GM23248 (cell line): ENCODE data around the gene CMIP. TPM values are rescaled to one million over a fixed set of nuclear protein-coding genes. Genes with fewer than 3 reads are reported as not detected.

ENCODE experiments used
- DNase-seq: peaks from one replicate; pipeline ENCODE4 v3.0.0-alpha.2; 2015
- H2AFZ ChIP-seq: fragments of 200-600 bp; sonication (generic); 2 replicates; pipeline ENCODE4 v1.6.1; 2016; ENCODE audit warnings: antibody characterized with exemption
- H3F3A ChIP-seq: fragments of 200-600 bp; sonication (generic); 2 replicates; pipeline ENCODE4 v1.6.1; 2016; ENCODE audit warnings: mild to moderate bottlenecking, antibody characterized with exemption, mixed run types; ENCODE audit not compliant: insufficient read depth
- H3K27ac ChIP-seq: fragments of 200-600 bp; sonication (generic); 2 replicates; pipeline ENCODE4 v1.5.1; 2016; ENCODE audit warnings: mild to moderate bottlenecking
- H3K27me3 ChIP-seq: fragments of 200-600 bp; sonication (generic); replicated peaks from 2 replicates; pipeline ENCODE4 v1.6.1; 2016; ENCODE audit warnings: mild to moderate bottlenecking; ENCODE audit not compliant: insufficient read depth
- H3K36me3 ChIP-seq: fragments of 200-600 bp; sonication (generic); 2 replicates; pipeline ENCODE4 v1.6.1; 2016; ENCODE audit warnings: low read depth, mild to moderate bottlenecking
- H3K4me1 ChIP-seq: fragments of 200-600 bp; sonication (generic); 2 replicates; pipeline ENCODE4 v1.6.1; 2016; ENCODE audit warnings: mild to moderate bottlenecking; ENCODE audit not compliant: insufficient read depth
- H3K4me2 ChIP-seq: fragments of 200-600 bp; sonication (generic); one replicate; pipeline ENCODE4 v1.6.1; 2016; ENCODE audit warnings: mild to moderate bottlenecking; ENCODE audit not compliant: unreplicated experiment
- H3K4me3 ChIP-seq: fragments of 200-600 bp; sonication (generic); 2 replicates; pipeline ENCODE4 v1.5.1; 2016; ENCODE audit warnings: mild to moderate bottlenecking
- H3K79me2 ChIP-seq: fragments of 200-600 bp; sonication (generic); 2 replicates; pipeline ENCODE4 v1.6.1; 2016; ENCODE audit warnings: mild to moderate bottlenecking; ENCODE audit not compliant: insufficient read depth
- H3K9ac ChIP-seq: fragments of 200-600 bp; sonication (generic); 2 replicates; pipeline ENCODE4 v1.6.1; 2016; ENCODE audit warnings: mild to moderate bottlenecking
- H3K9me2 ChIP-seq: fragments of 200-600 bp; sonication (generic); 2 replicates; pipeline ENCODE4 v1.6.1; 2016; ENCODE audit warnings: mixed run types, mild to moderate bottlenecking, moderate library complexity; ENCODE audit not compliant: insufficient read depth
- H3K9me3 ChIP-seq: fragments of 200-600 bp; sonication (generic); one replicate; pipeline ENCODE4 v1.6.1; 2017; ENCODE audit warnings: low read depth
- H4K20me1 ChIP-seq: fragments of 200-600 bp; sonication (generic); 2 replicates; pipeline ENCODE4 v1.6.0; 2016; ENCODE audit not compliant: insufficient read depth
- EZH2 ChIP-seq: fragments of 200-600 bp; sonication (generic); IDR thresholded peaks from 2 replicates; pipeline ENCODE4 v1.6.1; 2018; ENCODE audit warnings: antibody characterized with exemption, mild to moderate bottlenecking; ENCODE audit not compliant: insufficient read depth, poor library complexity, severe bottlenecking
- EZH2phosphoT487 ChIP-seq: fragments of 200-600 bp; sonication (generic); IDR thresholded peaks from 2 replicates; pipeline ENCODE4 v1.6.1; 2018; ENCODE audit warnings: antibody characterized with exemption, moderate library complexity, mild to moderate bottlenecking, low read depth; ENCODE audit not compliant: insufficient read depth
- WGBS, 2 experiments: methylation state at CpG; one replicate each; pipeline ENCODE4 v1.1.6; 2015 to 2017; ENCODE audit warnings: low lambda C conversion rate in 2 of 2, low coverage in 1 of 2; ENCODE audit errors: missing lambda C conversion rate in 2 of 2; 5-methylcytosine and 5-hydroxymethylcytosine counted together
- in situ Hi-C: fragments of 300-500 bp; cut with MboI; formaldehyde crosslinking; loops from 2 replicates; pipeline ENCODE4 v1.15.0; 2020
- polyA plus RNA-seq: library from polyadenylated mRNA; unstranded; fragments of >200 nt; fragmentation: Nextera tagmentation; extraction: Ambion mirVana; gene quantifications from 2 replicates; pipeline ENCODE4 v1.2.1, GENCODE V29; 2016
- total RNA-seq: library from RNA; depleted of rRNA; stranded (reverse); fragments of >200 nt; shearing (Covaris generic); gene quantifications from 2 replicates; pipeline ENCODE4 v1.2.3, GENCODE V29; 2014

CMIP gene
- total and polyA plus RNA-seq, 2 experiments from 2014 or later: 1.5 to 9.5 TPM

DNA sequence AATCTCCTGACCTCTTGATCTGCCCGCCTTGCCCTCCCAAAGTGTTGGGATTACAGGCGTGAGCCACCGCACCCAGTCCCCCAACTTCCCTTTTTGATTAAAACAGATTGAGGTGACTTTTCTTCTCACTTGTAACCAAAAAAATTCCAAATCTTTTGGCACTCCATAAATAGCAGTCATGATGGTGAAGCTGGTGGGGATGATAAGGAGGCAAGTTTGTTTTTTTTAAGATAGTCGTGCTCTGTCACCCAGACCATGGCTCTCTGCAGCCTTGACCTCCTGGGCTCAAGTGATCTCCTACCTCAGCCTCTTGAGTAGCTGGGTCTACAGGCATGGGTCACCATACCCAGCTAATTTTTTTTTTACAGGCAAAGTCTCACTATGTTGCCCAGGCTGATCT is 299.8 kb downstream of the CMIP start:
- TF ChIP-seq EZH2phosphoT487: no peak
- TF ChIP-seq EZH2: no peak
- WGBS, 2 experiments: 79 to 83% methylated on average over 4 of the region's 4 CpGs
- no peaks in the 10 kb centered on the region for H3F3A ChIP-seq
- H3K9me2 ChIP-seq: no peaks in the 10 kb centered on the region
- H3K27me3 ChIP-seq: no peaks in the 10 kb centered on the region
- H3K4me2 ChIP-seq: no peak overlapping the region
- H3K9ac ChIP-seq: no peak overlapping the region
- H4K20me1 ChIP-seq: no peaks in the 10 kb centered on the region
- H3K4me3 ChIP-seq: no peak overlapping the region
- in situ Hi-C loops: loop anchor here (25.0 kb wide), 1 partner anchor 707 kb away; the partner anchor contains the start of gene ATMIN
- H3K4me1 ChIP-seq: no peaks in the 10 kb centered on the region
- H2AFZ ChIP-seq: no peak overlapping the region
- H3K79me2 ChIP-seq: no peaks in the 10 kb centered on the region
- no peaks in the 10 kb centered on the region for H3K9me3 ChIP-seq
- no peak overlapping the region for H3K27ac ChIP-seq
- no peak for DNase-seq
- H3K36me3 ChIP-seq: no peaks in the 10 kb centered on the region

DNA sequence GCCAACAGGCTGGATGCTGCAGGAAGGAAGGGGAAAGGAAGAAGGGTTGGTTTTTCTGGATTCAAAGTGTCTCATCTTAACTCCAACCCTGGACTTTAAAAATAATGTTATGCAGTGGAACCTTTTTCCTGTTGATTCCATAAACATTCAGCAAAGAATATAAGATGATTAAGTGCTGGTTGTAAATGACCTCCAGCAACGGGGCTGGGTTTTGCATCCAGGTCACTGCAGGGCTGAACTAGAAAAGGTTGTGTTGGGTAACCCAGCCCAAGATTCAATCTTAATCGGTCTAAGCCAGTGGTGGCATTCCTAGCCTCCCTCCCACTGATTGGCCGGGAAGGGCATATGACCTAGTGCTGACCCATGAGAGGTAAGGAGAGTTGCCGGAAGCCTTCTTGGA is 300.3 kb downstream of the CMIP start:
- 67 to 85% methylated on average over 4 of the region's 4 CpGs for WGBS, 2 experiments
- no peaks in the 10 kb centered on the region for H3K79me2 ChIP-seq
- no peaks in the 10 kb centered on the region for H3K9me3 ChIP-seq
- H3K9ac ChIP-seq: no peak overlapping the region
- no peak overlapping the region for H3K4me3 ChIP-seq
- in situ Hi-C loops: loop anchor here (25.0 kb wide), 1 partner anchor 708 kb away; the partner anchor contains the start of gene ATMIN
- no peaks in the 10 kb centered on the region for H3K4me1 ChIP-seq
- peak overlapping the region; percentile 100; the same call in 1 of the 2 replicates for H2AFZ ChIP-seq
- H4K20me1 ChIP-seq: no peaks in the 10 kb centered on the region
- DNase-seq: no peak
- H3K9me2 ChIP-seq: no peaks in the 10 kb centered on the region
- H3K4me2 ChIP-seq: no peak overlapping the region
- no peaks in the 10 kb centered on the region for H3K36me3 ChIP-seq
- no peak for TF ChIP-seq EZH2
- no peak for TF ChIP-seq EZH2phosphoT487
- no peaks in the 10 kb centered on the region for H3F3A ChIP-seq
- no peaks in the 10 kb centered on the region for H3K27me3 ChIP-seq
- H3K27ac ChIP-seq: no peak overlapping the region

DNA sequence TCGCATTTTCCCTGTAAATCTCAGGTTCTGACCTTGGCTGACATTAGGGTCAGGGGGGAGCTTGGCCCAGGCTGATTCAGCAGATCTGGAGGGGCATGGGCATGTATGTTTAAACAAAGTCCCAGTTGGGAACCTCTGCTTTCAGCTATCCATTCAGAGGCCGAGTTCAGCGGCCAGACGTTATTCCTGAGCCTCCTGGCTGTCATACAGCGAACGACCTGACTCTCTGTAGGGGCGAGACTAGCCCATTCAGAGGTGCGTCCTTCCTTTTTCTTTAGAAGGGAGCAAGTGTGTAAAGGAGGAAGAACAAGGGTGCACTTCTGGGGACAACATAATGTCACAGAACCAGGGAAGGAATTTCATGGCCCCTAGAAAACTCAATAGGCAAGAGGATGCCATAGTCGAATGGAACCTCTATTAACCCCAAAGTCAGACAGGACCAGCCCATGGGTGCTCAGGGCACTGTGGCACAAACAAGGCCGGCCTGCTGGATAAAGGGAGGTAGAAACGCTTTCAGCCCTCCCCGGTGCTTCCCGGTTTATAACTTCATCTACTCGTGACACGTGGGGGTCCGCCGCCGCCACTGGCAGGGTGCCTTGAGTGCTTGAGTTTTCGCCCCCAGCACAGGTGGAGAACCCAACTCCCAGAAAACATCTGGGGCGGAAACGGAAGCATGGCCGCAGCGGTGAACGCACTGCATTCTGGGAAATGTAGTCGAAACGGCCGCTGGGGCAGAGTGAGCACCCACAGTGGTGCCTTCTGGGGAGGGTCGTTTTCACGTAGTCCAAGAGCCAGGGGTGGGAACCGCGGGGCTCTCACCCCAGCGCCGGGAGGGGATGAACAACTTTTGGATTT is 301.3 kb downstream of the CMIP start:
- Histone ChIP-seq H3K27me3 (no peaks in the 10 kb centered on the region), H3F3A (no peaks in the 10 kb centered on the region), H3K4me3 (peak overlapping the region; percentile 71), H3K9me3 (no peaks in the 10 kb centered on the region), H3K79me2 (no peaks in the 10 kb centered on the region), H4K20me1 (no peaks in the 10 kb centered on the region), H3K9ac (peak overlapping the region; percentile 39; the same call in 1 of the 2 replicates), H2AFZ (peak overlapping the region; percentile 100), H3K4me2 (peak overlapping the region; percentile 76), H3K36me3 (no peaks in the 10 kb centered on the region), H3K9me2 (no peaks in the 10 kb centered on the region), H3K27ac (no peak overlapping the region), H3K4me1 (no peaks in the 10 kb centered on the region)
- peak; percentile 70 for DNase-seq
- 17 to 18% methylated on average over 33 of the region's 33 CpGs for WGBS, 2 experiments
- in situ Hi-C loops: loop anchor here (25.0 kb wide), 1 partner anchor 709 kb away; the partner anchor contains the start of gene ATMIN
- no peak for TF ChIP-seq EZH2
- TF ChIP-seq EZH2phosphoT487: no peak

DNA sequence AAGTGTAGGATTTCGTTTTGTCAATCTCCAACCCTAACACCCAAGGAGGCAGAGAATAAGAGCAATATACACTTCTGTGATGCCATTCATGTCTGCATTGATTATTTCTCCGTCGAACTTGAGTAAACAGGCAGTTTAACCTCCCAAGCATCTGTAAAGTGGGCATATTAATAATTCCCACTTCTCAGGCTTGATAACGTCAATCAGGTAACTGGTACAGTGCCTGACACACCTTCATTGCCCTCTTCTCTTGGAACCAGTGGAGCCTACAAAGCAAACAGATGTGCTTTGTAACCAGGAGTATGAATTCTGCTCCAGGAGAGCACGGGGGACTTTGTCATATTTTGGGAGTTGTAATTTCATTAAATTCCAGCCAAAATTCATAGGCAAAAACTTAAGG is 302.0 kb downstream of the CMIP start:
- in situ Hi-C loops: loop anchor here (25.0 kb wide), 1 partner anchor 709 kb away; the partner anchor contains the start of gene ATMIN
- H3K9ac ChIP-seq: no peak overlapping the region
- no peaks in the 10 kb centered on the region for H3K79me2 ChIP-seq
- TF ChIP-seq EZH2 (no peak), EZH2phosphoT487 (no peak)
- no peaks in the 10 kb centered on the region for H3K36me3 ChIP-seq
- DNase-seq: no peak
- H2AFZ ChIP-seq: peak overlapping the region; percentile 100
- no peaks in the 10 kb centered on the region for H3K27me3 ChIP-seq
- H3K9me3 ChIP-seq: no peaks in the 10 kb centered on the region
- H4K20me1 ChIP-seq: no peaks in the 10 kb centered on the region
- peak overlapping the region; percentile 76 for H3K4me2 ChIP-seq
- 24 to 28% methylated on average over 5 of the region's 5 CpGs for WGBS, 2 experiments
- no peak overlapping the region for H3K27ac ChIP-seq
- H3F3A ChIP-seq: no peaks in the 10 kb centered on the region
- H3K9me2 ChIP-seq: no peaks in the 10 kb centered on the region
- peak overlapping the region; percentile 71 for H3K4me3 ChIP-seq
- H3K4me1 ChIP-seq: no peaks in the 10 kb centered on the region
